ENCODE measurements around the gene ANKRD29. TPM values are rescaled to one million over a fixed set of nuclear protein-coding genes. Genes with fewer than 3 reads are reported as not detected.

ANKRD29 gene
- total and polyA plus RNA-seq, 7 donors = 0.57 to 2.1 (median 1.1) TPM

GRCh38 chr18:23694637-23695430 is 32.1 kb upstream of the ANKRD29 start:
- 86 to 88% (median 87%) methylated on average over 4 of the region's 4 CpGs for WGBS, 3 donors

GRCh38 chr18:23693846-23694245 is 31.1 kb upstream of the ANKRD29 start:
- no peak for ATAC-seq
- intact Hi-C loops (cut with DNase I) = no loop called here
- H3K9me3 ChIP-seq = no peaks in the 10 kb centered on the region
- no peak overlapping the region for H3K4me3 ChIP-seq
- no peaks in the 10 kb centered on the region for H3K36me3 ChIP-seq (ENCODE audit: insufficient read depth in 1 of 2, low read depth in 1 of 2)
- peaks cover 0 to 22% (median 6%) of the 10 kb centered on the region in 3 donors for H3K27me3 ChIP-seq (ENCODE audit: insufficient read depth in 3 of 3, low read length in 2 of 3)
- no peaks in the 10 kb centered on the region for H3K4me1 ChIP-seq
- WGBS, 3 donors = 88 to 95% (median 92%) methylated on average over 2 of the region's 2 CpGs
- no peak for TF ChIP-seq CTCF (IDR thresholded peaks at IDR 0.05)
- no peak for DNase-seq
- H3K27ac ChIP-seq = no peak overlapping the region

More at GRCh38 chr18:23694637-23695430, 32.1 kb upstream of the ANKRD29 start:
- no peaks in the 10 kb centered on the region for H3K9me3 ChIP-seq
- DNase-seq = no peak
- ATAC-seq = no peak
- no peaks in the 10 kb centered on the region for H3K4me1 ChIP-seq
- intact Hi-C loops (cut with DNase I) = no loop called here
- H3K27ac ChIP-seq = no peak overlapping the region
- TF ChIP-seq CTCF (IDR thresholded peaks at IDR 0.05) = no peak
- H3K36me3 ChIP-seq (ENCODE audit: insufficient read depth in 1 of 2, low read depth in 1 of 2) = no peaks in the 10 kb centered on the region
- H3K27me3 ChIP-seq (ENCODE audit: insufficient read depth in 3 of 3, low read length in 2 of 3) = peaks cover 0 to 12% (median 0%) of the 10 kb centered on the region in 3 donors
- H3K4me3 ChIP-seq = no peak overlapping the region

GRCh38 chr18:23690505-23691068 is 27.9 kb upstream of the ANKRD29 start:
- intact Hi-C loops (cut with DNase I) = no loop called here
- H3K4me1 ChIP-seq = no peaks in the 10 kb centered on the region
- DNase-seq (no peak), ATAC-seq (no peak)
- TF ChIP-seq CTCF (IDR thresholded peaks at IDR 0.05) = no peak
- 60 to 67% (median 66%) methylated on average over 21 of the region's 21 CpGs for WGBS, 3 donors
- no peak overlapping the region for H3K27ac ChIP-seq
- H3K9me3 ChIP-seq = no peaks in the 10 kb centered on the region
- H3K27me3 ChIP-seq (ENCODE audit: insufficient read depth in 3 of 3, low read length in 2 of 3) = peaks cover 0 to 34% (median 11%) of the 10 kb centered on the region in 3 donors
- H3K4me3 ChIP-seq = peak overlapping the region; percentile 69
- H3K36me3 ChIP-seq (ENCODE audit: insufficient read depth in 1 of 2, low read depth in 1 of 2) = no peaks in the 10 kb centered on the region

- peak in 1 of 2 donors; percentile 57 for DNase-seq
- Histone ChIP-seq H3K27ac (no peak overlapping the region), H3K27me3 (ENCODE audit: insufficient read depth in 3 of 3, low read length in 2 of 3) (peaks cover 0 to 34% (median 11%) of the 10 kb centered on the region in 3 donors), H3K4me1 (no peaks in the 10 kb centered on the region), H3K4me3 (peak overlapping the region; percentile 69), H3K36me3 (ENCODE audit: insufficient read depth in 1 of 2, low read depth in 1 of 2) (no peaks in the 10 kb centered on the region), H3K9me3 (no peaks in the 10 kb centered on the region)
- intact Hi-C loops (cut with DNase I) = no loop called here
- 4 to 9% (median 6%) methylated on average over 59 to 85 of the region's 85 CpGs for WGBS, 3 donors
- TF ChIP-seq CTCF (IDR thresholded peaks at IDR 0.05) = no peak
- peak in 2 of 4 donors; percentile 24 to 25 for ATAC-seq
Observed at GRCh38 chr18:23689616-23690504, 27.1 kb upstream of the ANKRD29 start.

Measured in psoas muscle (tissue), 8 donors.